GM12891 (cell line): ENCODE data around the gene NDUFA8.

Source experiments
- DNase-seq: peaks from one replicate; pipeline ENCODE4 v3.0.0; 2011; ENCODE audit warnings: low spot score; ENCODE audit not compliant: insufficient read length
- FAIRE-seq: peaks from 2 replicates; lab custom pipeline; 2011; peaks lifted over from hg19 to GRCh38; lab: Jason Lieb, UNC
- PAX5 ChIP-seq: IDR thresholded peaks from 2 replicates; pipeline ENCODE4 v1.6.1; 2011; ENCODE audit warnings: low read length, moderate library complexity, mild to moderate bottlenecking; ENCODE audit not compliant: insufficient read depth, severe bottlenecking
- POLR2A ChIP-seq: IDR thresholded peaks from 2 replicates; pipeline ENCODE4 v1.6.1; 2011; ENCODE audit warnings: low read depth, low read length, control low read depth
- POLR2AphosphoS5 ChIP-seq: IDR thresholded peaks from 2 replicates; pipeline ENCODE4 v1.6.1; 2011; ENCODE audit warnings: low read depth, low read length, control low read depth
- POU2F2 ChIP-seq: IDR thresholded peaks from 2 replicates; pipeline ENCODE4 v1.6.1; 2011; ENCODE audit warnings: low read depth, mild to moderate bottlenecking, control low read depth, low read length, moderate library complexity
- SPI1 ChIP-seq: IDR thresholded peaks from 2 replicates; pipeline ENCODE4 v1.6.1; 2011; ENCODE audit warnings: low read depth, low read length, control low read depth
- TAF1 ChIP-seq: IDR thresholded peaks from 2 replicates; pipeline ENCODE4 v1.6.1; 2011; ENCODE audit warnings: low read depth, low read length, control low read depth

The NDUFA8 gene

DNA sequence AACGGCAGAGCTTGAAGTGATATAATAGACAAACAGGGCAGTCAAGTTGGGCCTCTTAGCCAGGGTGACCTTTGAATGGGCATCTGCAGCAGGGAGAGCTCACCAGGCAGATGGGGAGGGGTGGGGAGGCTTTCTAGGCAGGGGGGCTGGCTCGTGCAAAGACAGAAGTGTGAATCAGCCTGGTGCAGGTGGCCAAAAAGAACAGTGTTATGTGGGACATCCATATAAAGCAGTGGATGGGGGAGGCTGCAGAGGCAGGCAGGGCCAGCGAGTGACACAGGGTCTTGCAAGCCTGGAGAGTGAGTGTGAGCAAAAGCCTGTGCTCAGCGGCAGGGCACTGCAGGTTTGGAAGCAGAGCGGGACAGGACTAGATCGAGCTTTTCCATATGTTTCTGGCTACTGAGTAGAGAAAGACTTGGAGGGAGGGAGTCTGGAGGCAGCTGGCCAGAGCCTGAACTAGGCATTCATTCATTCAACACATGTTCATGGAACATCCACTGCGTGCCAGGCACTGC is 52.2 kb downstream of the NDUFA8 start:
- no peak for DNase-seq
- no peak for FAIRE-seq
- TF ChIP-seq PAX5: no peak

DNA sequence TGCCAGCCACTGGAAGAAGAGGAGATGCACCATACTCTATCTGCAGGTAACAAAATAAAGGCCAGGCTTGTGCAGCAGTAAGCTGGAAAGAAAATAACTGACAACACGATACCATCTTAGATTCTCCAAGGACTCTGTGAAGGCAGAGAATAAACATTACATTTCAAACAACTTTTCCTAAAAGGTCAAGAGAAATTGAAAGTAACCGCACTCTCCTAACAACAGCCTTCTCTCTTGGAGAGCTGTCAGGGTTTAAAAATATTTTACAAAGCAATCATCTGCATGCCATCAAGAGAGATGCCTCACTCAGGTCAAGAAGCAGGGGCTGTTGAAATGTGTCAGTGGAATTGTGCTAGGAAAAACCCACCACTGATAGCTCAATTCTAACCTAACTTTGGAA is 53.0 kb downstream of the NDUFA8 start:
- TF ChIP-seq TAF1 (no peak), POLR2A (no peak), PAX5 (no peak), POLR2AphosphoS5 (no peak), SPI1 (no peak), POU2F2 (no peak)
- no peak for FAIRE-seq
- DNase-seq: no peak

DNA sequence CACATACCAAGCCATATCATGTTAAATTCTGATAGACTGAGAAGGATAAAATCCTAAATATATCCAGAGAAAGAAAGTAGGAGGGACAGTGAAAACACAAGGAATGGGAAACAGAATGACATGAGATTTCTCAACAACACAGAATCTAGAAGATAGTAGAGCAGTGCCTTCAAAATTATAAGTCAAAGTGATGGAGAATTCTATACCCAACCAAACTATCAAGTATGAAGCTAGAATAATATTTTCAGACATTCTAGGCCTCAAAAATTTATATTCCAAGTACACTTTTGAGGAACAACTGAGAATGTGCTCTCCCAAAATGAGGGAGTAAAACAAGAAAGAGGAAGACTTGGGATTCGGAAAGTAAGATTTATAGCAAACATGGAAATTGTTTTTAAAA is 55.6 kb downstream of the NDUFA8 start:
- FAIRE-seq: no peak
- DNase-seq: no peak
- TF ChIP-seq TAF1: no peak
- TF ChIP-seq POLR2A: no peak
- no peak for TF ChIP-seq SPI1
- TF ChIP-seq PAX5: no peak
- no peak for TF ChIP-seq POLR2AphosphoS5
- TF ChIP-seq POU2F2: no peak

- FAIRE-seq (no peak), DNase-seq (no peak)
- TF ChIP-seq POU2F2: no peak
- no peak for TF ChIP-seq POLR2A
- TF ChIP-seq TAF1: no peak
These were observed 57.4 kb downstream of the NDUFA8 start for GRCh38 chr9:122102156-122102555.

DNA sequence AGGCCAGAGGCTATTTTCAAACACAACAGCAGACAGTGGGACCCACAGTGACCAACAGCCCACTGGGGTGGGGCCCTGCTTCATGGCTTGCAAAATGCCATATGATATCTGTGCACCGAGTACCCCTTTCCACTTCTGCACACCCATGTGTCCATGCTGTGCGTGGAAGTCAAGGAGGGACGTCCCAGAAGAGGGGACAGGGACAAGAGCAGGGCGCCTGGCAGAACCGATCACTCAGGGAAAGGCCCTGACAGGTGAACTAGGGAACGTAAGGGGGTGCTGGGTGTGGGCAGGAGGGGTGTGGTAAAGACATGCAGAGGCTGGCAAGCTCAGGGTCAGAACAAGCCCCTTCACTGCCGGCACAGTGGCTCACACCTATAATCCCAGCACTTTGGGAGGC is 58.8 kb downstream of the NDUFA8 start:
- TF ChIP-seq POU2F2: no peak
- no peak for TF ChIP-seq PAX5
- TF ChIP-seq POLR2AphosphoS5: no peak
- no peak for TF ChIP-seq TAF1
- no peak for TF ChIP-seq SPI1
- no peak for TF ChIP-seq POLR2A
- no peak for FAIRE-seq
- no peak for DNase-seq

GRCh38 chr9:122099271-122099869 is 60.2 kb downstream of the NDUFA8 start:
- TF ChIP-seq POU2F2 (no peak), TAF1 (no peak), PAX5 (no peak), POLR2A (no peak)
- DNase-seq: no peak
- no peak for FAIRE-seq

DNA sequence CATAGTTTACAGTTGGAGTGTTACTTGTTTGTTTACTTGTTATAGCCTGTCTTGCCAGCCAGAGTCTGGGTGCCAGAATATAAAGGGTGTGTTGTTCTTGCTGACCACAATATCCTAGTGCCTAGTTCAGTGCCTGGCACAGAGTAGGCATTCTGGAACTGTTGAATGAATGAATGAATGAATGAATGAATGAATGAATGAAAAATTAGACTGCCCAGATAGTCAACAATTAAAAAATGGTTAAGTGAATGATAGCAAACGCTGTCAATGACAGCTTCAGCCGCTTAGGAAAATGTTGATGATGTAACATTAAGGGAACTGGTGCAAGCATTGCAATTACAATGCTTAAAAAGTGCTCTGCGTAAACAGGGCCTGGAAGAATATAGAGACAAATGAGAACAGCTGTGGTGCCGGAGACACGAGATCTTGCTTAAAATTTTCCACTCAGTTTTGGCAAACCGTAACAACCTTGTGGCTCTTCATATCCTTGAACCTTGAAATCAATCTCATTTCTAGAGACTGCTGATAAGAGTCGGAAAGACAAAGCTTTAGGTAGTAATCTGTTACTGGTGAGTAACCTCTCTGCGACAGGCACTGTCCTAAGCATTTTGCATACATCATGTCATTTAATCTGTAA is 61.8 kb downstream of the NDUFA8 start:
- FAIRE-seq: no peak
- no peak for TF ChIP-seq PAX5
- no peak for DNase-seq

- TF ChIP-seq TAF1 (no peak), PAX5 (no peak), POU2F2 (no peak), POLR2A (no peak), SPI1 (no peak), POLR2AphosphoS5 (no peak)
- no peak for DNase-seq
- FAIRE-seq: no peak
These were observed 62.8 kb downstream of the NDUFA8 start for GRCh38 chr9:122096620-122097415.

DNA sequence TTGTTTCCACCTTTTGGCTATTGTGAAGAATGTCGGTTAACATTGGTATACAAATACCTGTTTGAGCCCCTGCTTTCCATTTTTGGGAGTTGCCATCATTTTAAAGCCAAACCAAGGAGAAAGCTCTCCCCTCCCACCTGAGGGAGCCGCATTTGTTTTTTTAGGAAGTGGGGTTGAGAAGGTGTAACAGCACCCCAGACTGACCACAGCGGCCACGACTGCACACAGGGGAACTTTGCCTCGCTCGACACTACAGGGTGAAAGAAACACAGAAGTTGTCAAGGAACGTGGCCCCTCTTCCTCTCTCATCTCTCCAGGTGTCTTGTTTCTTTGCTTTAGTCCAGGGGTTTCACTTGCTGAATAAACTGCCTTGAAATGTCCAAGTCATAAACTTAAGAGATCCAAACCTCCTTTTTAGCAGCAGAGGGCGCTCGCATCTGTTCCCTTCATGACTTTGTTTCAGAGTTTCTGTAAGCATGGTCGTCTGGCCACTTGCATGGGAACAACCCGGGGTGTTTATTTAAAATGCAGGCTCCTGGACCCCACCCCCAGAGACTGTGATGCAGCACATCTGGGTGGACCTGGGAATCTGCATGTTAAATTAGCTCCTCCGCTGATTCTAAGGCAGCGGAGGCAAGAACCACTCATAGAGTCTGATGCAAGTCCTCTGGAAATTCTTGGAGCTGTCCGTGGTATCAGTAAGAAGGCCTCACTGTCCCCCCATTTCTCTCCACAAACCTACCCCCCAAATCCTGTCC is 64.4 kb downstream of the NDUFA8 start:
- no peak for FAIRE-seq
- no peak for DNase-seq
- no peak for TF ChIP-seq POLR2A
- TF ChIP-seq SPI1: peak; percentile 46; the same call in 1 of the 2 replicates
- no peak for TF ChIP-seq POLR2AphosphoS5
